Measurements from ENCODE around the gene SEMA3B.

GRCh38 chr3:50245251-50245745, 23.6 kb upstream of the SEMA3B start:
- TF ChIP-seq CTCF (conservative IDR thresholded peaks at IDR 0.05; ENCODE audit: low read depth, low read length) (no peak), USF2 (IDR thresholded peaks at IDR 0.05; ENCODE audit: low read depth, low read length) (no peak), SMC3 (IDR thresholded peaks at IDR 0.05; ENCODE audit: low read depth, low read length) (no peak), POLR2A (IDR thresholded peaks at IDR 0.05; ENCODE audit: low read depth, low read length) (no peak), MAZ (IDR thresholded peaks at IDR 0.05; ENCODE audit: borderline replicate concordance, low read depth, low read length) (no peak), RFX5 (IDR thresholded peaks at IDR 0.05; ENCODE audit: low read depth, low read length) (no peak), RAD21 (IDR thresholded peaks at IDR 0.05; ENCODE audit: low read length) (no peak), CEBPB (IDR thresholded peaks at IDR 0.05; ENCODE audit: low read depth, low read length) (no peak)
